NCI-H2081 (cell line): ENCODE results near the gene MYRFL.
"Not testable (repeated sequence)": the region's sequence is repeated elsewhere in the genome, so short reads cannot be mapped to it uniquely, and the experiment has no call there.

Experiments
- DNase-seq, 2 experiments: peaks; one replicate each; lab custom pipeline; 2025; lab: John Stamatoyannopoulos, UW

Gene MYRFL

DNA sequence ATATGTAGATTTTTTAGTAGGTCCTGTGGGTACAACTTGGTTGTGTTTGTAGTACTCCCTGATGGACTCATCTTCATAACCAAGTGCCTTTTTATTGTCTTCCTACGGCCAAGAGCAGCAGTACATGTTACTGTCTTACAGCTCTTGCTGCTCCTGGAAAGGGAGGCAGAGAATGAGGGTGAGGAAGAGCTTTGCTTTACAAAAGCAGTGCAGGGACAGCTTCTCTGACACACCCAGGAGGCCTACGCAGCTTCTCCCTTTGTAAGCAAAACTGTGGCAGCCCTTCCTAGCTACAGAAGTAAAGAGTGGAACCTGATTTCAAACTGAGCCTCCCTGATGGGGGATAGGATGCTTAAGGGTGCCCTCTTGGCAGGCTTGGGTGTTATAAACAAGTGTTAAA, 18.6 kb downstream of the MYRFL start:
- no peak for DNase-seq

DNA sequence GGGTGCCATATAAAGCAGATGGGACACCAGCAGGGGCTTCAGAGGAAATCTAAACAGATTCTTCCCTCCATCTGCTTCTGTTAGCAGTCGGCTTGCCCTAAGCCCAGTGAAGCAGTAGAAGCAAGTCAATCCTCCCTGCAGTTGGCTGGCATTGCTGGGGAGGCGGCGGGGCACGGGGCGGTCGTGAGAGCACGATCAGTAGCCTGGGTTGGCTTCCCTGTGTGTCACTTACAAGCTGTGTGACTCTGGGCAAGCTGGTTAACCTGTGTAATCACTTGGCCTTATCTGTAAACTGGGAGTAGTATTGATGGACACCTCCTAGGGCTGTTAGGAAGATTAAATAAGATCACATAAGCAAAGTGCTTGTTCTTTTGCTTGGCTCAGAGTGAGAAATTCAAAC, 19.4 kb downstream of the MYRFL start:
- DNase-seq: no peak

DNA sequence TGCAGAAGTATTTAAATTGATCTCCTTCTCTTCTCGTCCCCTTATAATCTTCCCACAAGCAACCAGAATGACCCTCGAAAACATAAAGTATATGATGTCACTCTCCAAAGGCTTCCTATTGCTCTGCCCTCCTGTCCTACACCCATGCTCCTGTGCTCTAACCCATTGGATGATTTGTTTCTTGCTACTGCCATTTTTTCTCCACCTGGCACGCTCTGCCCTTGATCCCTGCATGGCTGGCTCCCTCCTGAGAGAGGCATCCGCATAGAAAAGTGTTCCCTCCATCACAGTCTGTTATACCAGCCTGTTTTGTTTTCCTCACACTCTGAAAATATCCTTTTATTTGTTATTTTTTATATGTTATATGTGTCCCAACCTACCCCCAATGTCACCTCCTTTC, 19.8 kb downstream of the MYRFL start:
- DNase-seq: no peak

DNA sequence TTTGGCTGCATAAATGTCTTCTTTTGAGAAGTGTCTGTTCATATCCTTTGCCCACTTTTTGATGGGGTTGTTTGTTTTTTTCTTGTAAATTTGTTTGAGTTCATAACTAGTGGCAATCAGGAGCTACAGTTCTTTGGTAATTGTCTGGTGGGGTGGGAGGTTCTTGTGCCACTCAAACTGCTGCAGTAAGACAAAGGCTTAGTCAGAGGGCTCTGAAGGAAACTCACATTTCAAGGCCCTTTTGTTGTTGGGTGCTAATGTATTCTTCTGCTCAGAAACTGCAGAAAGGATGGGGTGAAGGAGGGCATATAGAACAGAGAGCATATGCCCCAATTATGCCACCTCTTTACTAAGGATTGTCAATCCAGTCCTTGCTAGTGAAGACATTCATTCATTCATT, 21.9 kb downstream of the MYRFL start:
- no peak for DNase-seq

DNA sequence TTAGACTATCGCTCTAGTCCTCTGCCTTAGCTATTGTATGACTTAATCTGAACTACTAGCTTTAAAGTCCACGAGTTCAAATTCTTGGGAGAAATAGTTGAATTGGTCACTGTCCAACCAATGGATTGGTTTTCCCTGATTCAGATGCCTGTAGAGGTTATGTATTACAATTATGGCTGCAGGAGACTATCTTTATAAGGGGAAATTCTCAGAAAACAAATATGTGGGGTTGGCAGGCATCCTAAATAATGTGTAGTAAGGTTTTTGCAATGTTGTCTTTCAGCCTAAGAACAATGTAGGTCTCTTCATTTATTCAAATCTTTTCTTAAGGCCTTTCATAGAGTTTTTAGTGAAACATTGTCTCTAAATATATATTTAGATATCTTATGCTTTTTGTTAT, 26.9 kb downstream of the MYRFL start:
- DNase-seq: no peak

DNA sequence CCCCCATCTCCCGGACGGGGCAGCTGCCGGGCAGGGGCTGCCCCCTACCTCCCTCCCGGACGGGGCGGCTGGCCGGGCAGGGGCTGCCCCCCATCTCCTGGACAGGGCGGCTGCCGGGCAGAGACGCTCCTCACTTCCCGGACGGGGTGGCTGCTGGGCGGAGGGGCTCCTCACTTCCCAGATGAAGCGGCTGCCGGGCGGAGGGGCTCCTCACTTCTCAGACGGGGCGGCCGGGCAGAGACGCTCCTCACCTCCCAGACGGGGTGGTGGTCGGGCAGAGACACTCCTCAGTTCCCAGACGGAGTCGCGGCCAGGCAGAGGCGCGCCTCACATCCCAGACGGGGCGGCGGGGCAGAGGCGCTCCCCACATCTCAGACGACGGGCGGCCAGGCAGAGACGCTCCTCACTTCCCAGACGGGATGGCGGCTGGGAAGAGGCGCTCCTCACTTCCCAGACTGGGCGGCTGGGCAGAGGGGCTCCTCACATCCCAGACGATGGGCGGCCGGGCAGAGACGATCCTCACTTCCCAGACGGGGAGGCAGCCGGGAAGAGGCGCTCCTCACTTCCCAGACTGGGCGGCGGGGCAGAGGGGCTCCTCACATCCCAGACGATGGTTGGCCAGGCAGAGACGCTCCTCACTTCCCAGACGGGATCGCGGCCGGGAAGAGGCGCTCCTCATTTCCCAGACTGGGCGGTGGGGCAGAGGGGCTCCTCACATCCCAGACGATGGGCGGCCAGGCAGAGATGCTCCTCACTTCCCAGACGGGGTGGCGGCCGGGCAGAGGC, 28.3 kb downstream of the MYRFL start:
- not testable (repeated sequence) for DNase-seq

DNA sequence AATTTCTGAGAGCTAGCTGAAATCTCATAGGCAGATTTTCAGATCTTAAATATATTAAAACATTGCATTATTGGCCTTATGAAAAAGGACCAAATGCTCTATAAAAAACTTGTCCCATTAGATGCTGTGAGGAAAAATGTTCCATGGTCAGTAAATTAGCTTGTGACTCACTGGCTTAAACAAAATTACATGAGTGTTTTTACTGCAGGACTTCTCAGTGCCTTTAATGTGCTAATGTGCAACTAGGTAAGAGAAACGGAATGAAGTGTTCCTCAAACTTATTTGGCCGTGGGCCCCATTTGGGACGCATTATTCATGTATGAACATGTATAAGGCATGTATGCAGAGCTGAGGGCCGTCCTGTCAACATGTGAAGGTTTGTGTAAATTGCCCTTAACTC, 41.7 kb downstream of the MYRFL start:
- no peak for DNase-seq

DNA sequence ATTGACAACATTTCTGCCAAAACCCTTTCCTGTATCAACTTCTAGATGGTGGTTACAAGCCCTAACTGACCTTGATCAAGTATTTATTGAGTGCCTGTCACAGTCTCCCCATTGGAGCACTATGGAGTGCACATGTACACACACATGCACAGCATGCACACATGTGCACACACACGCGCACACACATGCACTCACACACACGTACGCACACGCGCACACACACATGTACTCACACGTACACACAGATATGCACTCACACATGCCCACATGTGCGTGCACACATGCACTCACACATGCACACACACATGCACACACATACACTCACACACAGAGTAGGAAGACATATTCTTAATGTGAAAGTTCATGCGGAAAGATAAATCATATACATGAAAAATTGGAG, 43.7 kb downstream of the MYRFL start:
- no peak for DNase-seq

DNA sequence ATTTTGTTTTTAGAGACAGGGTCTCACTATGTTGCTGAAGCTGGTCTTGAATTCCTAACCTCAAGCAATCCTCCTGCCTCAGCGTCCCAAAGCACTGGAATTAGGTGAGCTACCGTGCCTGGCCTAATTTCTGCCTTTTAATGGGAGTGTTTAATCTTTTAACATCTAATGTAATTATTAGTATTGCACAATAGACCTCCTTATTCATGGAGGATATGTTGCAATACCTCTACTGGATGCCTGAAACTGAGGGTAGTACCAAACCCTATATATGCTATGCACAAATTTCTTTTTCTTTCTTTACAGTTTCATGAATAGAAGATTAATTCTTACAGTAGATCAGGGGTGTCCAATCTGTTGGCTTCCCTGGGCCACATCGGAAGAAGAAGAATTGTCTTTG, 47.8 kb downstream of the MYRFL start:
- no peak for DNase-seq

DNA sequence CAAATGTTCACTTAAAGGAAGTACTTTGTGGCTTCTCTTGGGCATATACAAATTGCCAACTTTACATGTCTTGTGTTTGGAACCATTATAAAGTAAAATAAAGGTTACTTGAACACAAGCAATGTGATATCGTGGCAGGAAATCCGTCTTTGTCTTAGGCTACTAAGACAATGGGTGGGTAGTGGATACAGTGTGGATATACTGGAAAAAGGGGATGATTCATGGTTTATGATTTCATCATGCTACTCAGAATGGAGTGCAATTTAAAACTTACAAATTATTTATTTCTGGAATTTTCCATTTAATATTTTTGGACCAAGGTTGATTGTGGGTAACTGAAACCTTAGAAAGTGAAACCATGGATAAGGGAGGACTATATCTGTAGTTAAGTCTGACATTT, 48.4 kb downstream of the MYRFL start:
- DNase-seq: no peak

DNA sequence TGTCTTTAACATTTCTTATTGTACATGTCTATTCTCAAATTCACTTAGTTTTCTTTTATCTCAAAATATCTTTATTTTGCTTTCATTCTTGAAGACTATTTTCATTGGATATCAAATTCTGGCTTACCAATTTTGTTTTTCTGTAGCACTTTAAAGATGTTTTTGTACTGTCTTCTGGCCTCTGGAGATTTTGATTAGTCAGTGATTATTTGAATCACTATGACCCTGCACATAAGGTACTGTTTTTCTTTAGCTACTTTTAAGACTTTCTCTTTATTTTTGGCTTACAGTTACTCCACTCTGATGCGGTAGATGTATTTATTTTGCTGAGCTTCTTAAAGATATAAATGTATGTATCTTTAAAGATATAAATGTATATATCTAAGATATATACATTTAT, 49.6 kb downstream of the MYRFL start:
- no peak for DNase-seq

DNA sequence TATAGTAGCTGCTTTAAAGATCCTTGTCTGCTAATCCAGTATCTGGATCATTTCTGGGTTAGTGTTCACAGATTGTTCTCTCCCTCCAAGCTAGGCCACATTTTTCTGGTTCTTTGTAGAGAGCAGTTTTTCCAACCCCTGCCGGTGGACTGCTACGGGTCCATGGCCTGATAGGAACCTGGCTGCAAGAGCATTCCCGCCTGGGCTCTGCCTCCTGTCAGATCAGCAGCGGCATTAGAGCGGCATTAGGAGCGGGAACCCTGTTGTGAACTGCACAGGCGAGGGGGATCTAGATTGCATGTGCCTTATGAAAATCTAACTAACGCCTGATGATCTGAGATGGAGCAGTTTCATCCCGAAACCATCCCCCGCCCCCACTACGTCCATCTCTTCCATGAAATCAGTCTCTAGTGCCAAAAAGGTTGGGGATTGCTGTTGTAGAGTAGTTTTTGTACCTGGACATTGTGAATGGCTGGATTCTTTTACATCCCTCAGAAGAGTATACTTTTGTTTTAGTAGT, 50.4 kb downstream of the MYRFL start:
- DNase-seq: no peak

DNA sequence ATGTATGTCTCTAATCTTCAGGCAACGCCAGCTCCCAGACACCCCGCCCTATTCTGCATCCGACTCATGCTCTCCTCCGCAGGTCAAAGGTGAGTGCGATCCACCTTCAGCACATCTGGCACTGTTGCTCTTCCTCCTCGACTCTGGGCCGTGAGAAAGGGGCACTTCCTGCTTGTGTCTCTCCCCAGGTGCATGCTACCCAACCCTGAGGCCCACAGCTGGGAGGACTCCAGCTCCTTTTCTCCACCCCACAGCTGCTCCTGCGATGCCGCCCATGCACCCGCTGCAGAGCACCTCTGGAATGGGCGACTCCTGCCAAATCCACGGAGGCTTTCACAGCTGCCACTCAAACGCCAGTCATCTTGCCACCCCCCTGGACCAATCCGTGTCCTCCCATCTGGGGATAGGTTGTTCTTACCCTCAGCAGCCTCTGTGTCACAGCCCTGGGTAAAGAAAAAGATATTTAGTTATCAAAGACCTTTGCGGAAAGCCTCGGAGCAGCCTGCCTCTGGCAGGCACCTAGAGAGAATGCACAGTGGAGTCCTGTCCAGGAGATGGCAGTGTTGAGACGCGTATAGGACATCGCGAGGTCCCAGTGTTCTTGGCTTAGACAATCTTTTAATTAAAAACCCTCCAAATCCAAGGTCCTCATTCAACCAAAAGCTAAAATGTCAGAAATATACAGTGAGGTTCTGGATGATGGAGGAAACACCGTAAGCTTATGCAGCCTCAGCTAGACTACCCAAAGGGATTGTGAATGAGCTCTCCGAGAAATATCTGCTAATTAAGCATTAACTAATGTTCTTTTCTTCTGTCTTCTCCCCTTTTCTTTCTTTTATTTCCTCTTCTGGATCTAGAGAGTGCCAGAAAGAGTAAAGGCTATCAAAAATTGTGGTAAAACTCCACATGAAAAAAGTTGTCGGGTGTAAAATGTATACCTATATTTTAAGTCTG, 54.3 kb downstream of the MYRFL start:
- peak; percentile 65 to 79 for DNase-seq

DNA sequence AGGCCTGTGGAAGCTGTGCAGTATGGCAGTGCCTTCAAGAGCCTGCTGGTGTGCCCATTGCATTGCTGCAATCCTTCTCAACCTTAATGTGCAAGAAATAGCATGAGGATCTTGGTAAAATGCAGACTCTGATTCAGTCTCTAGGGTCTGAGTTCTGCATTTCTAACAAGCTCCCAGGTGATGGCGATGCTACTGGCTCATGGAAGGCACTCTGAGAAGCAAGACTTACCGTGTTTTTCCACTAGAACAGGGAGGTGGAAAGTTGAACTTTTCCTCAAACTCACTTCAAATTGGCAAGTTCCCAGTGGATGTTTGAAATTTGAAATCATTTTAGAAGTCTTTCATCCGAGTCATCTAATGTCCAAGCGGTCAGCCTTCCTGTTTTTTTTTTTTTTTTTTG, 55.5 kb downstream of the MYRFL start:
- no peak for DNase-seq

DNA sequence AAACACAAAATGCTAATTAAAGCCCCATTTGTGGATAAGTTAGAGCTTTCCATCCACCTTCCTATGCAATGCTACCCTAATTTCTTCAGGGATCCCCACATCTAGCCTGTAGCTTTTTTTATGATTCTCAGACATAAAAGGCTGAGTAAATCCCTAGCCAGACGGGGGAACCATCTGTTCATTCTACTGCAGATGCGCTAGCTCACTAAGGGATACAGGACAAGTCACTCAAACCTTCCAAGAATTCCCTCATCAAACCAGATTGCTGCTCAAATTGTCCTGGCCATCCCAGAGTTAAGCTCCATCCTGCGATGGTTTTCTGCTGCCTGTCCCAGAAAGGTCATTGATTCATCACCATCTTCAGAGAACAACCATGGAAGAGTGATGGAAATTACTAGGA, 56.7 kb downstream of the MYRFL start:
- DNase-seq: no peak

DNA sequence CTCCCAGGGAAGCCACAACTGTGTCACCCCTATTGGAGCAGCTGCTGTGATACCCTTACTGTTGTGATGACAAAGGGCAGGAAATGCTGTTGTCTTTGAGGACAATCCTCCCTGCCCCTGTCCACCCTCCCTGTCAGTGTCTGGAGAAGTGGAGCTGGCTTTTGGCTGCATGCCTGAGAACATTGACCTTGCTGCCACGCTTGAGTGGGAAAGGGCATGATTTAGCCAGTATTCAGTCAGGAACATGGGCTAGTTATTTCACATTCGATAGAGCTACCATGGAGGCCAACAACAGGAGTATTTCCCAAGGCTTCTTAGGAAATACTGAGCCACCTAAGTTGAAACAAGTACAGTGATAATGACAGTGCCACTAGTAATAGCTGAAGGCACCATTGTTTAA, 59.4 kb downstream of the MYRFL start:
- DNase-seq: peak in 1 of 2 experiments; percentile 11

DNA sequence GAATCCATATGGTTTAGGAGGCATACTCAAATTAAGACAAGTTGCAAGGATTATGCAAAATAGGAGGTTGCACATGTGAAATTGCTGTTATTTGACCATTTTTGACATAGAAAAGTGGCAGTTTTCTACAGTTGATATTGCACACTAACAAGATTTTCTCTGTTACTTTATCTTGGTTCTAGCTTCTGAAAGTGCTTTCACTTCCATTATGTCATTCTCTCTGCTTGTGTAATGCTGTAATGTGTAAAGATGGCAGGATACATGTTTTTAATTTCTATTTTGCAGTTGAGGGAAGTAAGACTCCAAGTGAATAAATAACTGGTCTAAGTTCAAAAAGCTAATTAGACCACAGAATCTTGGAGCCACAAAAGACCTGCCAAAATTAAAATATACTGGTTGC, 60.6 kb downstream of the MYRFL start:
- no peak for DNase-seq

DNA sequence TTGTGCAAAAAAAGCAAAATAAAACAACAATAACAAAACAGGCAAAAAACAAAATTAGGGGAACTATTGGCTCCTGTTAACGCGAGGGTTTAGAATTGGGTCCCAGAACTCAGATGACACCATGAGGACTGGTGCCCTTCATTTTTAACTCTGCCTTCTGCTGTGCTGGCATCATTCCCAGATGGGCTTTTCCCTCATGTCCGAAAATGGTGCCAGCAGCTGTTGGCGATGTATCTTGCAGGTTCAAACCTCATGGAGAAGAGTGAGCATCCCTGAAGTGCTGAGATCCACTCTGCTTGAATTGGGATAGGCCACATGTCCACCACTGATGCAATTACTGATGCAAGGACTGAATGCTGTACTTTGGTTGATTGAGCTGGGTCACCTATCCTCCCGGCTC, 61.1 kb downstream of the MYRFL start:
- DNase-seq: peak in 1 of 2 experiments; percentile 12

DNA sequence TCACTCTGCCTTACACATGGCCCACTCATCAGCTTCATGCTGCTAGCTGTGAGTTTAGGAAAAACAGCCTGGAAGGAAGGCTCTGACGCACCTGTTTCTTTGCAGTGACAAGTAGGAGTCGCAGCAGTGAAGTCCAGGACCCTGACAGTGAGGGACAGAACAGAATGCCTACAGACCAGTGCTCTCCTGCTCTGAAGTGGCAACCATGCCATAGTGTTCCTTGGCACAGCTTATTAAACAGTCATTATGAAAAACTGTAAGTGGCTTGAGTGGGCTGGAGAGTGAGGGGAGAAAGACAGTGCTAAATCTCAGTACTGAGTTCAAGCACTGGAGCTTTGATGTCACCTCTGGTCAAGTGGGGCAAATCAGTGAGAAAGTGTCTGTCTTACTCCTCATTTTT, 61.7 kb downstream of the MYRFL start:
- DNase-seq: no peak

DNA sequence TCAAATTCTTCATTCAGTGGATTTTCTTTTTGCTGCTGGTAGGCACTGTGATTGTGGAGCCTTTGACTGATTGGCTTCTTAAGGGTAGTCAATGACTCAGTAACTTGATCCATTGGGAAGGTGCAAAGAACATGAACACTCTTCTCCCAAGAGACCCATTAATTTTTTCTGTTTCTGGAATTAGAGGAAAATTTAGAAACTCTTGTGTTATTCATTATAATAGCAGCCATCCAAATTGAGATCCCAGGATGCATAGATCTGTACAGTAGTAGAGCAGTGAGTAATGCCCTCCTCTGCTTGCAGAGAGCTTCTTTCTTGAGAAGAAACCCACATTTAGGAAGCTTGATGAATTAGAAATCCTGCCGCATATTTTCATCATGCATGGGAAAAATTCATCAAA, 63.9 kb downstream of the MYRFL start:
- no peak for DNase-seq

DNA sequence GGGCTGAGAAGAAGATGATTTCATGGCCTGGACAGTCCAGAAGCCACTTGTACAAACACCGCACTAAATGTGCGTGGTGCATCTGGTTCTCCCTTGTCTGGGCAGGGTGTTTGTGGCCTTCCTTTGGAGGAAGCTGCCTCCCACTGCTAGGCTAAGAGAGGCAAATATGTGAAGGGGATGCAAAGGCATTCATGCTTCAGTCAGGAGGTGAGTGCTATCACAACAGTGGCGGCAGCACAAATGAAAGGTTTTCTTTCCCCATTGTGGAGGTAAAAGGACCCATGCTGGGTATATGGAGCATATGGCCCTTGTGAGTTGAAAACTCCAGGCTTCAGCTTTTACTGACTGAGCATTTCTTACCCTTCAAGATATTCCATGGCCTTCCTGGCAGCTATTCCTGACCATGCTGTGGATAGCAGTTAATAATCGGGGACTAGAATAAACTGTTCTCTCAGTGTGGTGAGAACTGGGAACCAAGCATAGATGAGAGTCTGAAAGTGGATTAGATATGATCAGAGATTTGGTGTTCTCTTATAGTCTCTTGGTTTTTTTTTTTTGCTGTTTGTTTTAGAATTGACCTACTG, 69.9 kb downstream of the MYRFL start:
- no peak for DNase-seq

DNA sequence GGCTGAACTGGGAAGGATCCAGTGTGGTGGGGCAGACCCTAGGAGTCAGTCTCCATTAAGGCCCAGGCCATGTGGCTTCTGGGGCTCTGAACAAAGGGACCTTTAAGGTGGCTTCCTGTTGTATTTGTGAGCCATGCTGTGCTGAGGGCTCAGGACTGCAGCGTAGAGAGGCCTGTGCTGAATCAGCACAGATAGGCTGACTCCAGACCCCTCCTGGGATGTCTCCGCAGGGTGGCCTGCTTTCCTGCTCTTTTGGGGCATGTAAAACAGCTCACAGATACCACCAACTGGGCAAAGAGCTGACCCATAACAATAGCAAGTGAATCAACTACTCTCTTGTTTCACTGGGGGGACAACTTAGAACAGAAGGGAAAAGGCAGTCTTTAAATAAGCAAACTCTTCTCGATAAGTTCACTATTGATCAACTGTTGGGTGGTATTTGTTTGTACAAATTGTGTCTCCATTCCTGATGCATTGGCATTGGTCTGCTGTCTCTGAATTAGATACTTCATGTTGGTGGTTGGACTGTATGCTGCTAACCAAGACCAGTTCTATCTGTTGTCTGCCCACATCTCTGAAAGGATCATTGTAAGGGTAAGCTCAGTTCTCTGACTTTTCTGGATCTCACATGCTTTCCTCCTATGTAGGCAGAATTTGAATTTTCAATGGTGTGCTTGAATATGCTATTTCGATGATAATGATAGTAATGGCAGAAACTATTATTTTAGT, 71.8 kb downstream of the MYRFL start:
- no peak for DNase-seq
